ENCODE results near the gene FANCD2OS.

DNA sequence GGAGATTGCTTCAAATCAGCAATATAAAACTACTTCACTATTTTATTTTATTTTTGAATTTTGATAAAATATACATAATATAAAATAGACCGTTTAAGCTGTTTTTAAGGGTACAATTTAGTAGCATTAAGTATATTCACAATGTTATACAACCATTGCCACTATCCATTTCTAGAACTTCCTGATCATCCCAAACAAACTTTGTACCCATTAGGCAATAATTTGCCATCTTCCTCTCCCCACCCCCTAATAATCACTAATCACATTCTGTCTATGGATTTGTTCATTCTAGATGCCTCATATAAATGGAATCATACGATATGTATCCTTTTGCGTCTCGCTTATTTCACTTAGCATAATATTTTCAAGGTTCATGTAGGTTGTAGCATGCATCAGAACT is 53.0 kb downstream of the FANCD2OS start:
- no peak for TF ChIP-seq TAF1 (IDR thresholded peaks at IDR 0.05; ENCODE audit: low read depth)
- no peak for TF ChIP-seq YY1 (IDR thresholded peaks at IDR 0.05; ENCODE audit: low read depth)
- TF ChIP-seq, protein P1, sequence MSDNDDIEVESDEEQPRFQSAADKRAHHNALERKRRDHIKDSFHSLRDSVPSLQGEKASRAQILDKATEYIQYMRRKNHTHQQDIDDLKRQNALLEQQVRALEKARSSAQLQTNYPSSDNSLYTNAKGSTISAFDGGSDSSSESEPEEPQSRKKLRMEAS (IDR thresholded peaks at IDR 0.05): no peak
- no peak for TF ChIP-seq EP300 (IDR thresholded peaks at IDR 0.05; ENCODE audit: borderline replicate concordance)
- no peak for TF ChIP-seq CEBPB (IDR thresholded peaks at IDR 0.05)
- TF ChIP-seq, protein P2, sequence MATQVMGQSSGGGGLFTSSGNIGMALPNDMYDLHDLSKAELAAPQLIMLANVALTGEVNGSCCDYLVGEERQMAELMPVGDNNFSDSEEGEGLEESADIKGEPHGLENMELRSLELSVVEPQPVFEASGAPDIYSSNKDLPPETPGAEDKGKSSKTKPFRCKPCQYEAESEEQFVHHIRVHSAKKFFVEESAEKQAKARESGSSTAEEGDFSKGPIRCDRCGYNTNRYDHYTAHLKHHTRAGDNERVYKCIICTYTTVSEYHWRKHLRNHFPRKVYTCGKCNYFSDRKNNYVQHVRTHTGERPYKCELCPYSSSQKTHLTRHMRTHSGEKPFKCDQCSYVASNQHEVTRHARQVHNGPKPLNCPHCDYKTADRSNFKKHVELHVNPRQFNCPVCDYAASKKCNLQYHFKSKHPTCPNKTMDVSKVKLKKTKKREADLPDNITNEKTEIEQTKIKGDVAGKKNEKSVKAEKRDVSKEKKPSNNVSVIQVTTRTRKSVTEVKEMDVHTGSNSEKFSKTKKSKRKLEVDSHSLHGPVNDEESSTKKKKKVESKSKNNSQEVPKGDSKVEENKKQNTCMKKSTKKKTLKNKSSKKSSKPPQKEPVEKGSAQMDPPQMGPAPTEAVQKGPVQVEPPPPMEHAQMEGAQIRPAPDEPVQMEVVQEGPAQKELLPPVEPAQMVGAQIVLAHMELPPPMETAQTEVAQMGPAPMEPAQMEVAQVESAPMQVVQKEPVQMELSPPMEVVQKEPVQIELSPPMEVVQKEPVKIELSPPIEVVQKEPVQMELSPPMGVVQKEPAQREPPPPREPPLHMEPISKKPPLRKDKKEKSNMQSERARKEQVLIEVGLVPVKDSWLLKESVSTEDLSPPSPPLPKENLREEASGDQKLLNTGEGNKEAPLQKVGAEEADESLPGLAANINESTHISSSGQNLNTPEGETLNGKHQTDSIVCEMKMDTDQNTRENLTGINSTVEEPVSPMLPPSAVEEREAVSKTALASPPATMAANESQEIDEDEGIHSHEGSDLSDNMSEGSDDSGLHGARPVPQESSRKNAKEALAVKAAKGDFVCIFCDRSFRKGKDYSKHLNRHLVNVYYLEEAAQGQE (IDR thresholded peaks at IDR 0.05; ENCODE audit: low read depth): no peak
- TF ChIP-seq NFIC (IDR thresholded peaks at IDR 0.05): no peak
- no peak for TF ChIP-seq CREB1 (IDR thresholded peaks at IDR 0.05; ENCODE audit: low read depth)
- no peak for TF ChIP-seq TCF12 (IDR thresholded peaks at IDR 0.05; ENCODE audit: low read depth)
- TF ChIP-seq FOXM1 (IDR thresholded peaks at IDR 0.05; ENCODE audit: borderline replicate concordance, low read depth): no peak

All from Ishikawa (cell line).